KOPT-K1 (cell line): Measurements from ENCODE around the gene ABHD3.
"Not testable (repeated sequence)": the region's sequence is repeated elsewhere in the genome, so short reads cannot be mapped to it uniquely, and the experiment has no call there.

Experiments used
- H3K27ac ChIP-seq: fragments of 200-600 bp; sonication (generic); 2 replicates; pipeline ENCODE4 v1.5.1; 2016; ENCODE audit warnings: antibody characterized with exemption, mild to moderate bottlenecking, low read depth, low read length; ENCODE audit not compliant: poor library complexity, severe bottlenecking
- H3K36me3 ChIP-seq: fragments of 200-600 bp; sonication (generic); 2 replicates; pipeline ENCODE4 v1.5.1; 2017; ENCODE audit warnings: antibody characterized with exemption, mild to moderate bottlenecking, low read length, moderate library complexity; ENCODE audit not compliant: insufficient read depth
- H3K9me3 ChIP-seq: fragments of 200-600 bp; sonication (generic); 2 replicates; pipeline ENCODE4 v1.5.1; 2017; ENCODE audit warnings: antibody characterized with exemption, low read length, mild to moderate bottlenecking; ENCODE audit not compliant: insufficient read depth, poor library complexity, severe bottlenecking

ABHD3 gene

GRCh38 chr18:21733011-21733410 is 28.4 kb upstream of the ABHD3 start:
- Histone ChIP-seq H3K9me3 (peaks cover 20% of the 10 kb centered on the region), H3K36me3 (no peaks in the 10 kb centered on the region), H3K27ac (no peak overlapping the region)

DNA sequence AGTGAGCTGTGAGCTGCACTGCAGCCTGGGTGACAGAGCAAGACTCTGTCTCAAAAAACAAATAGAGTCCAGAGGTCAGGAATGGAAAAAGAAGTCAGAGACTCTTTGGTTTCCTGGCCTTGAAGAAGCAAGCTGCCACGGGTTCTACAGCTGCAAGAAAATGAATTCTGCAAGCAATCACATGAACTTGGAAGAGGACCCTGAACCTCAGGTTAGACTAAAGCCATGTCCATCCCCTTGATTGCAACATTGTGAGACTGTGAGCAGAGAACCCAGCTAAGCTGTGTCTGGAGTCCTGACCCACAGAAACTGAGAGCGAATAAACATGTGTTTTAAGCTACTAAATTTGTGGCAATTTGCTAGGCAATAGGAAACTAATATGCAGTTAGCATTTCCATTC is 23.1 kb upstream of the ABHD3 start:
- H3K9me3 ChIP-seq = no peaks in the 10 kb centered on the region
- no peak overlapping the region for H3K27ac ChIP-seq
- no peaks in the 10 kb centered on the region for H3K36me3 ChIP-seq

DNA sequence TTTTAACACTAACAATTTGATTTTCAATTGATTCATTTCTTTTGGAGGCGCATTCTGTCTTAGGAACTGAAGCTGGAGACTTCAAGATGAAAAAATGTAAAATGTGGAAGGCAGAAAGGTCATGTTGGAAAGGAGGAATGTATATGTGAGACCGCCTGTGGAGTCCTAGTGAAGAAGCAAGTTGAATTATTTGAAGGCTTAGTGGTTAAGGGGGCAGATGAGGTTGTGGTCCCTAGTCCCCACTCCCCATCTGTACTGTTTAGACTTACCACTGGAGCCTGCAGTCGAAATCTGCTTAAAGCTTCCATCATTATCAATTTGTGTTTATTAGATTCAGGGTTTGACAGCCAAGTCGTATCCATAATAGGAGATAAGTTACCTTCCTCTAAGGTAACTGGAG is 20.6 kb upstream of the ABHD3 start:
- no peaks in the 10 kb centered on the region for H3K36me3 ChIP-seq
- H3K9me3 ChIP-seq = no peaks in the 10 kb centered on the region
- no peak overlapping the region for H3K27ac ChIP-seq

DNA sequence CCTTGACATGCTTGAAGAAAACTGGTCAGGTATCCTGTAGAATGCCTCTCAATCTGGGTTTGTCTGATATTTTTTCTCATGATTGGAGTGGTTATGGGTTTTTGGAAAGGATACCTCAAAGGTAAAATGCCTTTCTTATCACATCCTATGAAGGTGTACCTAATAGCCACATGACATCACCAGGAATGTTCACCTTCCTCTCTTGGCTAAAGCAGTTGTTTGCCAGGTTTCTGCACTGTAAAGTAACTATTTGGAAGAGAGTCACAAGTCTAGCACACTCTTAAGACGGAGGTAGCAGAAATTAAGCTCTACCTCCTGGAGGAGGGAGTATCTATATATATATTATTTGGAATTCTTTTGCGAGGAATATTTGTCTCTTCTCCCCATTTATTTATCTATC is 18.1 kb upstream of the ABHD3 start:
- Histone ChIP-seq H3K27ac (no peak overlapping the region), H3K36me3 (no peaks in the 10 kb centered on the region), H3K9me3 (no peaks in the 10 kb centered on the region)

DNA sequence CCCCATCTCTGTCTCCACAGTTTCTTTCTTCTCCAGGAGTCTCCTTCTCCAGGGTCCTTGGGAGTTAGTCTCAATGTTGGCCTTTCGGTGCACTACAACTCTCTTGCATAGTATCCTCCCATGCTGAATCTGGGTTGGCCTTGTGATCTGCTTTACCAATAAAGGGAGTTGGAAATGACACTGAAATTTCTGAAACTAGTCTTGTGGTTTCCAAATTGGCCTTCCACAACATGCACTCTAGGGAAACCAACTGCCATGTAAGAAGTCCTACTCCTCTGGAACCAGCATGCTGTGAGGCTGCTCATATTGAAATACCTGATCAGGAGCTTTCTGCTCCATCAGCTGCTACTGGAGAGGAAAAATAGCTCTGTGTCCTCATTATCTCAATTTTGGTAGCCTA is 9.9 kb upstream of the ABHD3 start:
- Histone ChIP-seq H3K27ac (no peak overlapping the region), H3K36me3 (no peaks in the 10 kb centered on the region), H3K9me3 (peaks cover 11% of the 10 kb centered on the region)

DNA sequence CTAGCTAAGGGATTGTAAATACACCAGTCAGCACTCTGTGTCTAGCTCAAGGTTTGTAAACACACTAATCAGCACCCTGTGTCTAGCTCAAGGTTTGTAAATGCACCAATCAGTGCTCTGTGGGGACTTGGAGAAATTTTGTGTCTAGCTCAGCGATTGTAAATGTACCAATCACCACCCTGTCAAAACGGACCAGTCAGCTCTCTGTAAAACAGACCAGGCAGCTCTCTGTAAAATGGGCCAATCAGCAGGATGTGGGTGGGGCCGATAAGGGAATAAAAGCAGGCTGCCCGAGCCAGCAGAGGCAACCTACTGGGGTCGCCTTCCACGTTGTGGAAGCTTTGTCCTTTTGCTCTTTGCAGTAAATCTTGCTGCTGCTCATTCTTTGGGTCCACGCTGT is 2.6 kb upstream of the ABHD3 start:
- not testable (repeated sequence) for H3K36me3 ChIP-seq, H3K9me3 ChIP-seq, H3K27ac ChIP-seq

DNA sequence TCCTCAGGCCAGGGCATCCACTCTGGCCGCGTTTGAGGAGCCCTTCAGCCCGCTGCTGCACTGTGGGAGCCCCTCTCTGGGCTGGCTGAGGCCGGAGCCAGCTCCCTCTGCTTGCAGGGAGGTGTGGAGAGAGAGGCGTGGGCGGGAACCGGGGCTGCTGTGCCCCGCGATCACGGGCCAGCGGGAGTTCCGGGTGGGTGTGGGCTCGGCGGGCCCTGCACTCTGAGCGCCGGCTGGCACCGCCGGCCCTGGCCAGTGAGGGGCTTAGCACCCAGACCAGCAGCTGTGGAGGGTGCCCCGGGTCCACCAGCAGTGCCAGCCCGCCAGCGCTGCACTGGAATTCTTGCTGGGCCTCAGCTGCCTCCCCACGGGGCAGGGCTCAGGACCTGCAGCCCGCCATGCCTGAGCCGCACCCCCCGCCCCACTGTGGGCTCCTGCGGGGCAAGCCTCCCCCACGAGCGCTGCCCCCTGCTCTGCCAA is 1.9 kb upstream of the ABHD3 start:
- H3K9me3 ChIP-seq = no peaks in the 10 kb centered on the region
- H3K36me3 ChIP-seq = peaks cover 9% of the 10 kb centered on the region
- H3K27ac ChIP-seq = no peak overlapping the region

- peak overlapping the region; percentile 68 for H3K27ac ChIP-seq
- H3K36me3 ChIP-seq = peaks cover 35% of the 10 kb centered on the region
- no peaks in the 10 kb centered on the region for H3K9me3 ChIP-seq
Measured at GRCh38 chr18:21703241-21703820, 1.2 kb downstream of the ABHD3 start.

GRCh38 chr18:21702602-21703001 is 2.0 kb downstream of the ABHD3 start:
- Histone ChIP-seq H3K27ac (no peak overlapping the region), H3K36me3 (peaks cover 43% of the 10 kb centered on the region), H3K9me3 (no peaks in the 10 kb centered on the region)

DNA sequence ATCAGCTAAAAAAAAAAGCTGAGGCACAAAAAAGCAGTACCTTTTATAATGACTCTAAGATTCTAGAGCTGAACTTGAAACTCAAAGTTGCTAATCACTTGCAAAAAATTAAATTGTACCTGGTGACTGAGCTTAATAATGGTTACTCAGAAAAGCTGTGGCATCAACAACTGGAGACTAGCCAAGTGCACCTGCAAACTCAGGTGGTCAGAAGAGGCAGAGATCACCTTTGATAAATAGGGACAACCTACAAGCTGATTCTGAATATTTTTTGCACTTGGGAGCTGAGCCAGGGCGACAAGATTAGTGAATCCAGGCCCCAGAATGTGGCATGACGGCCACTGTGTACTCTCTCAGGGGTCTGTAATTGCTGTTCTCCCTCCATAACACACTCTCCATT is 3.0 kb downstream of the ABHD3 start:
- Histone ChIP-seq H3K27ac (no peak overlapping the region), H3K36me3 (peaks cover 51% of the 10 kb centered on the region), H3K9me3 (no peaks in the 10 kb centered on the region)

DNA sequence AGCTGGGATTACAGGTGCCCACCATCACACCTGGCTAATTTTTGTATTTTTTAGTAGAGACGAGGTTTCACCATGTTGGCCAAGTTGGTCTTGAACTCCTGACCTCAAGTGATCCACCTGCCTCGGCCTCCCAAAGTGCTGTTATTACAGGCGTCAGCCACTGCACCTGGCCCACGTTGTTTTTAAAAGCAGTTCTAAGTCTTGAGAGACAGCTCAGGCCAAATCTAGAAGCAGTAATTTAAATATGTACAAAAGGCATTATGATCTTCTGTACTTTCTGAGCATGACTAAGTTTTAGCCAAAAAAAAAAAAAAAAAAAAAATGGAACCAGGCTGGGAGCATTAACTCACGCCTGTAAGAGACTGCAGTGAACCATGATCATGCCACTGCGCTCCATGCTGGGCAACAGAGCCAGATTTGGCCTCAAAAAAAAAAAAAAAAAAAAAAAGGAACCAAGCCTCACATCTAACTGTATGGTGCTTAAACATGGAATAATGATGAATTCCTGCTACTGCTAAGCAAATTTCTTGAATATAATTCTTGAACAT is 4.0 kb downstream of the ABHD3 start:
- Histone ChIP-seq H3K36me3 (peaks cover 55% of the 10 kb centered on the region), H3K9me3 (no peaks in the 10 kb centered on the region), H3K27ac (no peak overlapping the region)

DNA sequence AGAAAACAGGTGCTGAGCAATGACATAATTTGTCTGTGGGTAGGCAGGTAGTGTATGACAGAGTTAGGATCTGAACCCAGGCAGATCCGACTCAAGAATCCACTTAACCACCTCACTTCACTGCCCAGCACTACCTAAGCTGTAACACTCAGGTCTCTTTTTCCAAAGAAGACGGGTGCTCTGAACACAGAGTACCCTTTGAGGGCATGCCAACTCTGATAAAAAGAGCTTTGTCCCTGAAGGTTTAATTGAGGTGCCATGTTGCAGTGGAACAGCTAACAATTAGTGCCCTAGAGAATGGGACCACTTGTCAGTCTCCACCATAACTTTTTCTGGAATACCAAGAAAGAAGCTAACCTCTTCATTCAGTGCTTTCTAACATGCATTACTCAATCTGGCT is 11.3 kb downstream of the ABHD3 start:
- H3K27ac ChIP-seq = no peak overlapping the region
- H3K36me3 ChIP-seq = peaks cover 86% of the 10 kb centered on the region

DNA sequence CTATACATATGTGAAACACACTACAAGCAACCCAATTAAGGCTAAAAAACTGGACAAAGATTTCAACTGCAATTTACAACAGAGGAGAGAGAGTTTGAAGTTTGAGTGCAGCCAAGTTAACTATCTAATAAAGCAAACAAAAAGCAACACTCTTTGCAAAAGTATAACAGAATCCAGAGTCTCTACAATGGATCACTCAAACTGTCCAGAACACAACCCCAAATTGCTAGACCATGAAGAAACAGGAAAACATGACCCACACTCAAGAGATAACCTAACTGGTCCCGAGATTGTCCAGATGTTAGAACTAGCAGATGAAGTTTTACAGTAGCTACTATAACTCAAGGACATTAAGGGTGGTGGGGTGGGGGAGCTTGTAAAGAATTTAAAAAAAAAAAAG is 14.8 kb downstream of the ABHD3 start:
- peaks cover 93% of the 10 kb centered on the region for H3K36me3 ChIP-seq
- peaks cover 19% of the 10 kb centered on the region for H3K9me3 ChIP-seq
- no peak overlapping the region for H3K27ac ChIP-seq

More for the DNA sequence above, 11.3 kb downstream of the ABHD3 start:
- H3K9me3 ChIP-seq = peaks cover 19% of the 10 kb centered on the region

DNA sequence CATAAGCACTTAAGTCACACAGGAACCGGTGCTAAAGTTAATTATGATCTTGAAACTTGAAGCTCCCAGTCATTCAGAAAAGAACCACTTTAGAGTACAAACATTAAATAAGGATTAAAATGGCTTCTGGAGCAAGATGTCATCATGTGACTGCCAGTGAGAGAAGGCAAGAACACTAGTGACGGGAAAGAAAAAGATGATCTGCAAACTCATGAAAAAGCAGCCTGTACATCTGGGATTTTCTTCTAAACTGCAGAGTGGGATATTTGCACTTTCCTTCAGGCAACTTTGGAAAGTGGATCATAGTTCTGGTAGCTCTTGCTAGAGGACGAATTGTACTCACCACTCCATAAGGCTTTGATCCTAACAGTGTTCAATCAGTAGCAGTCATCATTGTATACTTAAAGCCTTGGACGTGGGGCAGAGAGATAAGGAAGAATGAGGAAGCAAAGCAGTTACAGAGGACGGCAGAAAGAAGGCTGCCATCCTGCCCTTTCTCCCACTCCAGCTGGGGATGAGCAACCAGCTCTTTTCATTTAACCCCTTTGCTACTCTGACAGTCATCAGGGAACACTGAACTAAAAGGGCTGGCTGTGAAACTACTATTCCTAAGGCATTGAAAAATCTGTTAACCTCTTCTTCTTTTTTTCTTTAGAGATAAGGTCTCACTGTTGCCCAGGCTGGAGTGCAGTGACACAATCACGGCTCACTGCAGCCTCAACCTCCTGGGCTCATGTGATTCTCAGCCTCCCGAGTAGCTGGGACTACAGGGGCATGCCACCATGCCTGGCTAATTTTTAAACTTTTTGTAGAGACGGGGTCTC is 18.1 kb downstream of the ABHD3 start:
- peaks cover 16% of the 10 kb centered on the region for H3K9me3 ChIP-seq
- peaks cover 92% of the 10 kb centered on the region for H3K36me3 ChIP-seq
- no peak overlapping the region for H3K27ac ChIP-seq

- Histone ChIP-seq H3K9me3 (peaks cover 11% of the 10 kb centered on the region), H3K36me3 (peaks cover 92% of the 10 kb centered on the region)
- not testable (repeated sequence) for H3K27ac ChIP-seq
Measured at GRCh38 chr18:21685556-21685981, 19.0 kb downstream of the ABHD3 start.
